Measurements from ENCODE around the gene BHLHE23.

The BHLHE23 gene

GRCh38 chr20:63024573-63025392, 18.0 kb upstream of the BHLHE23 start:
- FAIRE-seq = no peak

- no peak for FAIRE-seq
Measured at GRCh38 chr20:63023936-63024571, 17.3 kb upstream of the BHLHE23 start.

- no peak for FAIRE-seq
Measured at GRCh38 chr20:63023071-63023935, 16.5 kb upstream of the BHLHE23 start.

GRCh38 chr20:63022501-63022900, 15.7 kb upstream of the BHLHE23 start:
- no peak for FAIRE-seq

- FAIRE-seq = no peak
Measured at GRCh38 chr20:63021356-63022321, 14.9 kb upstream of the BHLHE23 start.

GRCh38 chr20:63020681-63021080, 13.9 kb upstream of the BHLHE23 start:
- no peak for FAIRE-seq

- FAIRE-seq = no peak
Measured at GRCh38 chr20:63017826-63018411, 11.2 kb upstream of the BHLHE23 start.

GRCh38 chr20:63017076-63017825, 10.5 kb upstream of the BHLHE23 start:
- no peak for FAIRE-seq

- no peak for FAIRE-seq
Measured at GRCh38 chr20:63016514-63017075, 9.8 kb upstream of the BHLHE23 start.

- FAIRE-seq = no peak
Measured at GRCh38 chr20:63015662-63016361, 9.0 kb upstream of the BHLHE23 start.

GRCh38 chr20:63015147-63015661, 8.4 kb upstream of the BHLHE23 start:
- FAIRE-seq = no peak

- FAIRE-seq = no peak
Measured at GRCh38 chr20:63014710-63015109, 7.9 kb upstream of the BHLHE23 start.

GRCh38 chr20:63014287-63014686, 7.5 kb upstream of the BHLHE23 start:
- no peak for FAIRE-seq

GRCh38 chr20:63013207-63013606, 6.4 kb upstream of the BHLHE23 start:
- no peak for FAIRE-seq

- no peak for FAIRE-seq
Measured at GRCh38 chr20:63011798-63012197, 5.0 kb upstream of the BHLHE23 start.

- no peak for FAIRE-seq
Measured at GRCh38 chr20:63009988-63010769, 3.4 kb upstream of the BHLHE23 start.

GRCh38 chr20:63009045-63009961, 2.5 kb upstream of the BHLHE23 start:
- FAIRE-seq = no peak

GRCh38 chr20:63008541-63009044, 1.8 kb upstream of the BHLHE23 start:
- no peak for FAIRE-seq

Data from TTC549 (cell line).